ENCODE results near the gene SPTBN1. TPM values are rescaled to one million over a fixed set of nuclear protein-coding genes. Genes with fewer than 3 reads are reported as not detected.

SPTBN1 gene
- total and polyA plus RNA-seq, 2 experiments from 2014 or later, result 57.7 to 187 TPM

DNA sequence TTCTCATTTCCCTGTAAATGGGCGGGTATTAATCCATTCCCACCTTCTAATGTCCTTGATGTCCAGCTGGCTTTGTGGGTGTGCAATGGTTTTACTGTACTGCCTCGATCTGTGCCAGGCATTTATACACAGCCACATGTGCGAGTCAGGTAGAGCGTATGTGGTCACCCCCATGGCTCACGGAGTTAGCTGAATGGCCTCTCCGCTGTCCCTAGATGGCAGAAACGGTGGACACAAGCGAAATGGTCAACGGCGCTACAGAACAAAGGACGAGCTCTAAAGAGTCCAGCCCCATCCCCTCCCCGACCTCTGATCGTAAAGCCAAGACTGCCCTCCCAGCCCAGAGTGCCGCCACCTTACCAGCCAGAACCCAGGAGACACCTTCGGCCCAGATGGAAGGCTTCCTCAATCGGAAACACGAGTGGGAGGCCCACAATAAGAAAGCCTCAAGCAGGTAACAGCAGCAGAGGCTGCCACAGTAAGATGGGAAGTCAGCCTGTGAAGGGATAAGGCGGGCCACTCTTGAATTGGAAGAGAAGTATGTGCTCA is 208.2 kb downstream of the SPTBN1 start:
- Histone ChIP-seq H3K9ac (no peak overlapping the region), H3K4me3 (no peak overlapping the region), H3K79me2 (ENCODE audit: insufficient read depth) (no peaks in the 10 kb centered on the region), H3K27me3 (replicated peaks; ENCODE audit: insufficient read depth) (no peaks in the 10 kb centered on the region), H4K20me1 (ENCODE audit: insufficient read depth) (no peaks in the 10 kb centered on the region), H3K4me2 (ENCODE audit: unreplicated experiment) (no peak overlapping the region), H3K9me2 (ENCODE audit: insufficient read depth) (no peaks in the 10 kb centered on the region), H3K36me3 (ENCODE audit: low read depth) (peaks cover 69% of the 10 kb centered on the region), H3K4me1 (ENCODE audit: insufficient read depth) (peaks cover 29% of the 10 kb centered on the region), H3K27ac (no peak overlapping the region), H2AFZ (no peak overlapping the region), H3F3A (ENCODE audit: insufficient read depth) (peaks cover 51% of the 10 kb centered on the region), H3K9me3 (ENCODE audit: low read depth) (no peaks in the 10 kb centered on the region)
- in situ Hi-C loops (cut with MboI), result no loop called here
- no peak for TF ChIP-seq EZH2 (IDR thresholded peaks at IDR 0.05; ENCODE audit: insufficient read depth, poor library complexity, severe bottlenecking)
- TF ChIP-seq EZH2phosphoT487 (IDR thresholded peaks at IDR 0.05; ENCODE audit: insufficient read depth, low read depth), result no peak
- 92 to 94% methylated on average over 18 of the region's 18 CpGs for WGBS, 2 experiments (ENCODE audit: low coverage in 1 of 2, low lambda C conversion rate in 2 of 2, missing lambda C conversion rate in 2 of 2)
- DNase-seq, result no peak

DNA sequence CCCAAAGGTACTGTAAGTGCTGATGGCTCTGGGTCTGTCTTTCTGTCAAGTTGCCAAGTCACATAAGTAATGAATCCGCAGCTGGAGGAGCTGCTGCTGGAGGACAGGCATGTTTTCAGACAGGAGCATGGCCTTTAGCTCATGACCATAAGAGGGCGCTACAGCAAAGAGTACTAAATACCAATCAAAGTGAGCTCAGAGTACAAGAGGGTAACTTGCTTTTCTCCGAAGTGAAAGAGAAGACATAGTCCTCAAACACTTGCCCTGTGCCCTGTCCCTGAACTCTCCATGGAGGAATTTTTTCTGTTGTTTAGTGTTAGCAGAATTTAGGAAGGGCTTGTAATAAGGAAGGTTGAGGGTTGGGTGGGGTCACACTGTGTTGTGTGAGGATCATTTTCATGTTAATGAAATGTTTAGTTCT is 209.3 kb downstream of the SPTBN1 start:
- peak overlapping the region; percentile 54 for H3K9ac ChIP-seq
- TF ChIP-seq EZH2 (IDR thresholded peaks at IDR 0.05; ENCODE audit: insufficient read depth, poor library complexity, severe bottlenecking) (no peak), EZH2phosphoT487 (IDR thresholded peaks at IDR 0.05; ENCODE audit: insufficient read depth, low read depth) (no peak)

DNA sequence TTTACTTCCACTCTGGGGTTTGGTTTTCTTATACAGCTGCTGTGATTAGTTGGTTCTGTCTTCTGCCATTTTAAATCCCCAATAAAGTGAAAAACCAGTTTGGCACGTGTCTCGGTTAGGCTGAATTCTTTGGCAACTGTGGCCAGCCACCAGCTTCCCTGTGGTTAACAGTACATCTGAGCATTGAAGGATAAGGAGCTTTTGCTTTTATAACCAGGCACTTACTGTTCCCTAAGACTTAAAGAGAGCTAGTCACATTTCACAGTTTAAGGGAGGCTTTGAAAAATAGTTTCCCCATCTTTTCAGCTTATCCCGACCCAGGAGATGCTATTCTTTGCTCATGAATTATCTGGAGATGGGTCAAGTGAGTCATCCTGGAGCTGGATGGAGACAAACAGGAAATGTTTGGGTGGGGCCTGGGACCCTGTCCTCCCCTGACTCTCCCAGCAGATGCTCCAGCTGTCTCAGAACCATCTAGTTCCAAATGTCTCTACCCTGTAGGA is 210.1 kb downstream of the SPTBN1 start:
- WGBS, 2 experiments (ENCODE audit: low coverage in 1 of 2, low lambda C conversion rate in 2 of 2, missing lambda C conversion rate in 2 of 2), result 0 to 8% methylated on average over 3 of the region's 3 CpGs

More for the DNA sequence above, 209.3 kb downstream of the SPTBN1 start:
- Histone ChIP-seq H3F3A (ENCODE audit: insufficient read depth) (peaks cover 51% of the 10 kb centered on the region), H3K27me3 (replicated peaks; ENCODE audit: insufficient read depth) (no peaks in the 10 kb centered on the region), H3K4me1 (ENCODE audit: insufficient read depth) (peaks cover 40% of the 10 kb centered on the region), H3K9me2 (ENCODE audit: insufficient read depth) (no peaks in the 10 kb centered on the region), H2AFZ (no peak overlapping the region), H3K27ac (peak overlapping the region; percentile 80), H3K36me3 (ENCODE audit: low read depth) (peaks cover 60% of the 10 kb centered on the region), H3K4me3 (no peak overlapping the region), H4K20me1 (ENCODE audit: insufficient read depth) (no peaks in the 10 kb centered on the region), H3K79me2 (ENCODE audit: insufficient read depth) (no peaks in the 10 kb centered on the region), H3K9me3 (ENCODE audit: low read depth) (no peaks in the 10 kb centered on the region), H3K4me2 (ENCODE audit: unreplicated experiment) (peak overlapping the region; percentile 56)
- DNase-seq, result peak; percentile 75
- 26% methylated on average over 3 of the region's 3 CpGs for WGBS, 2 experiments (ENCODE audit: low coverage in 1 of 2, low lambda C conversion rate in 2 of 2, missing lambda C conversion rate in 2 of 2)
- in situ Hi-C loops (cut with MboI), result no loop called here

DNA sequence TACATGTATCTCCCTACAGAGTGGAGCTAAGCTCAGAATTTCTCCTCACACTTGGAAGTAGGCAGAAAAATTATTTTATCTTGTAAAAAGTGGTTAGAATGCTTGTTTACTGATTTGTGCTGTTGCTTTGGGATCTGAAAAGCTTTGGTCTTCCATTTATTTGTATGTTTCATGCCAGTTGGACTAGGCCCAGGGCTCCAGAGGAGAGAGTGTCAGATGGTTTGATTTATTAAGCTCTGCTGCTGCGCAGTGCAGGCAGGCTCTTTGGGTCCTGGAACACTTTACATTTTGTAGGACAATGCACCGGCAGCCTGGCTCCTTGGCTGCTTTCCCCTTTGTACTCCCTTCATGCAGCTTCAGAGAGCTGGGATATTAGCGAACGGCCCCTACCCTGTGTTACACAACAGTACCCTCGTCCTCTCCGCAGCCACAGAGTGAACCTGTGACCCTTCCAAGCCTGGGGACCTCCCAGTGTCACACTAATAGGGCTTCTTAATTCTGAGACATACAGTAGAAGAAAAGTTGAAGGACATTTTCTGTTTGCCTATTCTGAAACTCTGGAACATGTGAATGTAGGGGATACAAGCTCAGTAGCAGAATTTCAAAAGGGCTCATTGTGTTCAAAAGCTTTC is 210.6 kb downstream of the SPTBN1 start:
- peaks cover 47% of the 10 kb centered on the region for H3K36me3 ChIP-seq (ENCODE audit: low read depth)
- peak overlapping the region; percentile 56 for H3K4me2 ChIP-seq (ENCODE audit: unreplicated experiment)
- H3K9ac ChIP-seq, result peak overlapping the region; percentile 54
- no peak for TF ChIP-seq EZH2phosphoT487 (IDR thresholded peaks at IDR 0.05; ENCODE audit: insufficient read depth, low read depth)
- TF ChIP-seq EZH2 (IDR thresholded peaks at IDR 0.05; ENCODE audit: insufficient read depth, poor library complexity, severe bottlenecking), result no peak
- H3K9me3 ChIP-seq (ENCODE audit: low read depth), result no peaks in the 10 kb centered on the region
- WGBS, 2 experiments (ENCODE audit: low coverage in 1 of 2, low lambda C conversion rate in 2 of 2, missing lambda C conversion rate in 2 of 2), result 21% methylated on average over 6 of the region's 6 CpGs
- DNase-seq, result peak; percentile 49
- peaks cover 40% of the 10 kb centered on the region for H3K4me1 ChIP-seq (ENCODE audit: insufficient read depth)
- H4K20me1 ChIP-seq (ENCODE audit: insufficient read depth), result no peaks in the 10 kb centered on the region
- peak overlapping the region; percentile 80 for H3K27ac ChIP-seq
- 0 out of 2 replicates have a peak overlapping the region, but pooled peaks have one; percentile 2 for H3K4me3 ChIP-seq
- H3F3A ChIP-seq (ENCODE audit: insufficient read depth), result peaks cover 50% of the 10 kb centered on the region
- H3K27me3 ChIP-seq (replicated peaks; ENCODE audit: insufficient read depth), result no peaks in the 10 kb centered on the region
- no peaks in the 10 kb centered on the region for H3K9me2 ChIP-seq (ENCODE audit: insufficient read depth)
- H3K79me2 ChIP-seq (ENCODE audit: insufficient read depth), result no peaks in the 10 kb centered on the region
- in situ Hi-C loops (cut with MboI), result no loop called here
- no peak overlapping the region for H2AFZ ChIP-seq

More for the DNA sequence above, 210.1 kb downstream of the SPTBN1 start:
- H3K9ac ChIP-seq, result peak overlapping the region; percentile 54
- no peaks in the 10 kb centered on the region for H3K9me2 ChIP-seq (ENCODE audit: insufficient read depth)
- peaks cover 52% of the 10 kb centered on the region for H3K36me3 ChIP-seq (ENCODE audit: low read depth)
- peak; percentile 90 for DNase-seq
- TF ChIP-seq EZH2 (IDR thresholded peaks at IDR 0.05; ENCODE audit: insufficient read depth, poor library complexity, severe bottlenecking), result no peak
- TF ChIP-seq EZH2phosphoT487 (IDR thresholded peaks at IDR 0.05; ENCODE audit: insufficient read depth, low read depth), result no peak
- H3K4me3 ChIP-seq, result 0 out of 2 replicates have a peak overlapping the region, but pooled peaks have one; percentile 2
- H3F3A ChIP-seq (ENCODE audit: insufficient read depth), result peaks cover 49% of the 10 kb centered on the region
- no peaks in the 10 kb centered on the region for H3K27me3 ChIP-seq (replicated peaks; ENCODE audit: insufficient read depth)
- peak overlapping the region; percentile 80 for H3K27ac ChIP-seq
- H3K4me2 ChIP-seq (ENCODE audit: unreplicated experiment), result peak overlapping the region; percentile 56
- in situ Hi-C loops (cut with MboI), result no loop called here
- peaks cover 40% of the 10 kb centered on the region for H3K4me1 ChIP-seq (ENCODE audit: insufficient read depth)
- no peak overlapping the region for H2AFZ ChIP-seq
- H3K9me3 ChIP-seq (ENCODE audit: low read depth), result no peaks in the 10 kb centered on the region
- H4K20me1 ChIP-seq (ENCODE audit: insufficient read depth), result no peaks in the 10 kb centered on the region
- H3K79me2 ChIP-seq (ENCODE audit: insufficient read depth), result no peaks in the 10 kb centered on the region

Measured in GM23248 (cell line).